ENCODE results near the gene IGFN1. TPM values are rescaled to one million over a fixed set of nuclear protein-coding genes. Genes with fewer than 3 reads are reported as not detected.

IGFN1 gene
- total RNA-seq, 2 experiments from 2014 or later = not detected

- H3K4me3 ChIP-seq (ENCODE audit: low read length) = no peak overlapping the region
- H3K4me1 ChIP-seq (ENCODE audit: insufficient read depth, low read length) = no peaks in the 10 kb centered on the region
- H3K27ac Mint-ChIP-seq = no peak overlapping the region
- H3K36me3 Mint-ChIP-seq (ENCODE audit: low read depth) = no peaks in the 10 kb centered on the region
- peaks cover 66% of the 10 kb centered on the region for H3K27me3 Mint-ChIP-seq
- no peak for TF ChIP-seq CTCF (IDR thresholded peaks at IDR 0.05)
- H3K4me1 Mint-ChIP-seq (ENCODE audit: low read depth) = no peaks in the 10 kb centered on the region
- H3K27ac ChIP-seq (ENCODE audit: low read depth in 1 of 2, low read length in 2 of 2) = no peak overlapping the region
- peaks cover 0 to 4% of the 10 kb centered on the region in 2 experiments for H3K9me3 ChIP-seq (ENCODE audit: control insufficient read depth in 1 of 2, insufficient read depth in 1 of 2, low read length in 2 of 2)
- ChIA-PET CTCF (no interaction called here), POLR2A (no interaction called here)
- ATAC-seq (ENCODE audit: poor library complexity) (no peak), DNase-seq (no peak)
- intact Hi-C loops (cut with DNase I, micrococcal nuclease) = no loop called here
- no peaks in the 10 kb centered on the region for H3K36me3 ChIP-seq (ENCODE audit: insufficient read depth, low read length)
- H3K27me3 ChIP-seq (ENCODE audit: control insufficient read depth in 1 of 2, insufficient read depth in 2 of 2, low read length in 2 of 2) = peaks cover 7 to 11% of the 10 kb centered on the region in 2 experiments
- no peaks in the 10 kb centered on the region for H3K9me3 Mint-ChIP-seq
- H3K4me3 Mint-ChIP-seq = no peak overlapping the region
Measured at GRCh38 chr1:201266276-201266675, 75.7 kb downstream of the IGFN1 start.

GRCh38 chr1:201266774-201267173 lies 76.2 kb downstream of the IGFN1 start:
- intact Hi-C loops (cut with DNase I, micrococcal nuclease) = no loop called here
- H3K27ac Mint-ChIP-seq = no peak overlapping the region
- Histone ChIP-seq H3K27ac (ENCODE audit: low read depth in 1 of 2, low read length in 2 of 2) (no peak overlapping the region), H3K4me3 (ENCODE audit: low read length) (no peak overlapping the region), H3K36me3 (ENCODE audit: insufficient read depth, low read length) (no peaks in the 10 kb centered on the region), H3K9me3 (ENCODE audit: control insufficient read depth in 1 of 2, insufficient read depth in 1 of 2, low read length in 2 of 2) (peaks cover 0 to 4% of the 10 kb centered on the region in 2 experiments), H3K27me3 (ENCODE audit: control insufficient read depth in 1 of 2, insufficient read depth in 2 of 2, low read length in 2 of 2) (peaks cover 7 to 8% of the 10 kb centered on the region in 2 experiments), H3K4me1 (ENCODE audit: insufficient read depth, low read length) (no peaks in the 10 kb centered on the region)
- peaks cover 62% of the 10 kb centered on the region for H3K27me3 Mint-ChIP-seq
- no peaks in the 10 kb centered on the region for H3K4me1 Mint-ChIP-seq (ENCODE audit: low read depth)
- H3K9me3 Mint-ChIP-seq = no peaks in the 10 kb centered on the region
- no peaks in the 10 kb centered on the region for H3K36me3 Mint-ChIP-seq (ENCODE audit: low read depth)
- TF ChIP-seq CTCF (IDR thresholded peaks at IDR 0.05) = no peak
- ChIA-PET CTCF (no interaction called here), POLR2A (no interaction called here)
- H3K4me3 Mint-ChIP-seq = no peak overlapping the region
- DNase-seq (peak in 1 of 14 experiments; percentile 10), ATAC-seq (ENCODE audit: poor library complexity) (no peak)

DNA sequence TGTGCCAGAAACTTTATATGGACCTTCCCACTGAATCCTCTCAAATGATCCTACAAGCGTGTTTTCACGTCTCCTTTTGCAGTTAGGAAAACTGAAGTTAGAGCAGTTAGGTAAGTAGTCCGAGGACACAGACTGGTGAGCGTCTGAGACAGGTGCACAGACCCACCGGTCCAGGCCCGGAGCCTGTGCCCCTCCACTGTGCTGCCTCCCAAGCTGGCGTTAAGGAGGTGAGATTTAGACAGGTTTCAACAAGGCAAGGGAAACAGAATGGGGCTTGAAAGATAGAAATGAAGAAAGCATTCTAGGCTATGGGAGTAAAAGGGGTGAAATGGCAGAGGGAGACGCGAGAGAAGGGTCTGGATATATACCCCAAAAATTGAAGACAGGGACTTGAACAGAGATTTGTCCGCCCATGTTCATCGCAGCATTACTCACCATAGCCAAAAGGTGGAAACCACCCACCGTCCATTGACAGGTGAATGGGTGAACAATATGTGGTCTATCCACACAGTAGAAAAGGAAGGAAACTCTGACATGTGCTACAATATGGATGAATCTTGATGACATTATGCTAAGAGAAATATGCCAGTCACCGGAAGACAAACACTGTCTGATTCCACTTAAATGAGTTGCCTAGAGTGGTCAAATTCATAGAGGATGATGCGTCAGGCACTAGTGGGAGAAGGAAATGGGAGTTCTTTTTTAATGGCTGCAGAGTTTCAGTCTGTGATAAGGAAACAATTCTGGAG lies 77.0 kb downstream of the IGFN1 start:
- ChIA-PET POLR2A (no interaction called here), CTCF (no interaction called here)
- H3K9me3 Mint-ChIP-seq = no peaks in the 10 kb centered on the region
- no peak for TF ChIP-seq CTCF (IDR thresholded peaks at IDR 0.05)
- no peak overlapping the region for H3K4me3 Mint-ChIP-seq
- Histone ChIP-seq H3K36me3 (ENCODE audit: insufficient read depth, low read length) (no peaks in the 10 kb centered on the region), H3K4me1 (ENCODE audit: insufficient read depth, low read length) (no peaks in the 10 kb centered on the region), H3K27me3 (ENCODE audit: control insufficient read depth in 1 of 2, insufficient read depth in 2 of 2, low read length in 2 of 2) (peaks cover 3 to 5% of the 10 kb centered on the region in 2 experiments), H3K4me3 (ENCODE audit: low read length) (no peak overlapping the region), H3K9me3 (ENCODE audit: control insufficient read depth in 1 of 2, insufficient read depth in 1 of 2, low read length in 2 of 2) (no peaks in the 10 kb centered on the region), H3K27ac (ENCODE audit: low read depth in 1 of 2, low read length in 2 of 2) (no peak overlapping the region)
- ATAC-seq (ENCODE audit: poor library complexity) (no peak), DNase-seq (no peak)
- peaks cover 56% of the 10 kb centered on the region for H3K27me3 Mint-ChIP-seq
- no peaks in the 10 kb centered on the region for H3K36me3 Mint-ChIP-seq (ENCODE audit: low read depth)
- H3K27ac Mint-ChIP-seq = no peak overlapping the region
- no peaks in the 10 kb centered on the region for H3K4me1 Mint-ChIP-seq (ENCODE audit: low read depth)
- intact Hi-C loops (cut with DNase I, micrococcal nuclease) = no loop called here

Measured in CD4-positive, alpha-beta T cell (primary cell).